B cell (primary cell): ENCODE measurements around the gene CCNI2. TPM values are rescaled to one million over a fixed set of nuclear protein-coding genes. Genes with fewer than 3 reads are reported as not detected.
A peak's percentile ranks its signal among the peaks of the same experiment; 100 is the strongest.

ENCODE experiments used
- ATAC-seq: fragments of 200-7000 bp; cut with Tn5 transposase; one replicate; pipeline ENCODE4 v1.10.0; 2021; ENCODE audit warnings: low read depth, mild to moderate bottlenecking, moderate number of reproducible peaks, moderate library complexity
- CTCF ChIA-PET: fragments of 350-600 bp; sonication (Branson Sonifier 250); formaldehyde crosslinking; loops from one replicate; lab custom pipeline; 2021; ENCODE audit warnings: antibody characterized with exemption, inconsistent platforms; lab: Charles Lee
- POLR2A ChIA-PET: fragments of 350-600 bp; sonication (Branson Sonifier 250); formaldehyde crosslinking; loops from one replicate; lab custom pipeline; 2021; ENCODE audit warnings: antibody characterized with exemption; lab: Charles Lee
- DNase-seq: peaks from one replicate; pipeline ENCODE4 v3.0.0; 2013
- H2AFZ ChIP-seq: 2 replicates; pipeline ENCODE4 v1.6.1; 2012; ENCODE audit warnings: mild to moderate bottlenecking, low read depth, low read length; ENCODE audit not compliant: insufficient read depth, poor library complexity, severe bottlenecking
- H3K27ac ChIP-seq, 2 donors: 1 replicate in 1 of 2; 2 replicates in 1 of 2; pipeline ENCODE4 v1.5.1; 2012 to 2013; ENCODE audit warnings: low read length in 2 of 2, mild to moderate bottlenecking in 2 of 2, moderate library complexity in 1 of 2
- H3K27me3 ChIP-seq, 4 experiments: fragments of 200-600 bp in 1 of 4; sonication (generic) in 1 of 4; replicated peaks in 1 of 4; 1 replicate in 2 of 4; 2 replicates in 2 of 4; pipeline versions ENCODE4 v1.6.1 to v1.7.0; 2013 to 2016; ENCODE audit warnings: low read length in 3 of 4, mild to moderate bottlenecking in 2 of 4, mixed read lengths in 1 of 4, moderate library complexity in 1 of 4; ENCODE audit not compliant: insufficient read depth in 4 of 4, control insufficient read depth in 3 of 4; ENCODE audit errors: control extremely low read depth in 1 of 4
- H3K36me3 ChIP-seq, 2 experiments: replicated peaks in 1 of 2; 1 replicate in 1 of 2; 2 replicates in 1 of 2; pipeline versions ENCODE4 v1.6.1 to v1.7.1; 2013; ENCODE audit warnings: low read length in 1 of 2; ENCODE audit not compliant: insufficient read depth in 2 of 2, control insufficient read depth in 1 of 2; ENCODE audit errors: control extremely low read depth in 1 of 2, extremely low read depth in 1 of 2
- H3K4me1 ChIP-seq, 2 donors: fragments of 200-600 bp in 1 of 2; sonication (generic) in 1 of 2; 1 replicate in 1 of 2; 2 replicates in 1 of 2; pipeline versions ENCODE4 v1.5.1 to v1.6.1; 2013 to 2017; ENCODE audit warnings: low read length in 2 of 2; ENCODE audit not compliant: control insufficient read depth in 2 of 2, insufficient read depth in 2 of 2
- H3K4me2 ChIP-seq: replicated peaks from 2 replicates; pipeline ENCODE3; 2012; ENCODE audit warnings: mild to moderate bottlenecking, low read depth, low read length; ENCODE audit not compliant: poor library complexity, severe bottlenecking
- H3K4me3 ChIP-seq, 5 experiments: fragments of 200-600 bp in 1 of 5; sonication (generic) in 1 of 5; 1 replicate in 3 of 5; 2 replicates in 2 of 5; pipeline versions ENCODE4 v1.5.1 to v1.7.0; 2011 to 2016; ENCODE audit warnings: low read length in 4 of 5, mild to moderate bottlenecking in 4 of 5, low read depth in 2 of 5, control low read depth in 1 of 5, moderate library complexity in 1 of 5; ENCODE audit not compliant: insufficient read depth in 1 of 5; ENCODE audit errors: control extremely low read depth in 1 of 5, extremely low read depth in 1 of 5
- H3K79me2 ChIP-seq: fragments of 200-600 bp; sonication (generic); one replicate; pipeline ENCODE4 v1.6.0; 2016; ENCODE audit warnings: low read length; ENCODE audit not compliant: control insufficient read depth, insufficient read depth
- H3K9ac ChIP-seq: fragments of 200-600 bp; sonication (generic); 2 replicates; pipeline ENCODE4 v1.6.1; 2017; ENCODE audit warnings: mild to moderate bottlenecking, low read length, moderate library complexity
- H3K9me3 ChIP-seq, 3 donors: one replicate each; pipeline versions ENCODE4 v1.6.1 to v1.7.1; 2013; ENCODE audit warnings: low read length in 2 of 3; ENCODE audit not compliant: control insufficient read depth in 2 of 3, insufficient read depth in 1 of 3; ENCODE audit errors: control extremely low read depth in 1 of 3
- H4K20me1 ChIP-seq: 2 replicates; pipeline ENCODE4 v1.6.0; 2012; ENCODE audit warnings: mild to moderate bottlenecking, low read length; ENCODE audit not compliant: insufficient read depth, control insufficient read depth, poor library complexity, severe bottlenecking
- H3K27ac Mint-ChIP-seq: one replicate; pipeline ENCODE4 v1.8.0; 2021; ENCODE audit warnings: mixed read lengths
- H3K27me3 Mint-ChIP-seq: one replicate; pipeline ENCODE4 v1.8.0; 2021; ENCODE audit warnings: mixed read lengths
- H3K4me1 Mint-ChIP-seq: one replicate; pipeline ENCODE4 v1.8.0; 2021; ENCODE audit warnings: mixed read lengths
- H3K4me3 Mint-ChIP-seq: one replicate; pipeline ENCODE4 v1.8.0; 2021; ENCODE audit warnings: mixed read lengths
- H3K9me3 Mint-ChIP-seq: one replicate; pipeline ENCODE4 v1.8.0; 2022; ENCODE audit warnings: mixed read lengths; ENCODE audit not compliant: insufficient read depth
- EZH2 ChIP-seq: IDR thresholded peaks from 2 replicates; pipeline ENCODE4 v1.6.1; 2012; ENCODE audit warnings: borderline replicate concordance, low read depth, mild to moderate bottlenecking, moderate library complexity, low read length; ENCODE audit not compliant: insufficient read depth, poor library complexity, severe bottlenecking
- WGBS: methylation state at CpG from one replicate; pipeline ENCODE4 v1.1.5; 2013; ENCODE audit warnings: missing lambda C conversion rate; ENCODE audit not compliant: insufficient coverage; 5-methylcytosine and 5-hydroxymethylcytosine counted together
- intact Hi-C: fragments of 100-400 bp; cut with micrococcal nuclease; formaldehyde crosslinking; loops from one replicate; pipeline ENCODE4 v1.10.0; 2022
- polyA plus RNA-seq: library from polyadenylated mRNA; depleted of rRNA; stranded (reverse); fragments of >200 nt; gene quantifications from 2 replicates; pipeline ENCODE4 v1.2.3, GENCODE V29; 2012
- total RNA-seq, 2 donors: library from RNA; stranded (reverse); fragments of 120-200 nt in 1 of 2; gene quantifications; 1 replicate in 1 of 2; 2 replicates in 1 of 2; pipeline versions ENCODE4 v1.2.3 to v1.2.4, GENCODE V29; 2013 to 2022
- TF ChIP-seq, protein P1 (sequence below): fragments of 200-600 bp; IDR thresholded peaks from one replicate; pipeline ENCODE4 v1.8.0; 2022; ENCODE audit warnings: antibody characterized with exemption, mild to moderate bottlenecking

Gene CCNI2
- total and polyA plus RNA-seq, 2 donors (not counting 1 experiment from before 2014, with no cell fraction given): 0.39 to 2.0 TPM

DNA sequence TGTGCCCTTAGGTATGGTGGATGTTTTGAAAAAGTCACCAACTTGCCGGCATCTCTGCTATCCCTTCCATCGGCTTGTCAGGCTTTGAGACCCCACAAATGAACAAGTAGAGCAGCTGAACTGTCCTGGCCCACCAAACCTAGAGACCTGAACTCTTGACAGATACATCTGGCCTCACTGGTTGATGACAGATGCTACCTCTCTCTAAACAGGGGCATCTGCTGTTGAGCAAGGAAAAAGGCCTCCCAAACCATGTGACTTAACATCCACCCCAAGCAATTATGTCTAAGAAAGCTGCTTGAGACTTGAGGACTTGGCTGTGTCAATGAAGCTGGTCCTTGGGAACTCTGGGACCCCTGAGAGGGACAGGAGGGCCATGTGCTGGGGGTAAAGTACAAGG lies 2.3 kb downstream of the CCNI2 start:
- ChIA-PET CTCF (interaction anchor here (1.3 kb wide), 1 partner anchor 70 kb away, joined by 4 read pairs; no protein-coding TSS in a partner anchor), POLR2A (no interaction called here)
- peaks cover 17% of the 10 kb centered on the region for H3K27me3 Mint-ChIP-seq
- ATAC-seq (no peak), DNase-seq (no peak)
- Histone ChIP-seq H3K9ac (no peak overlapping the region), H3K36me3 (no peaks in the 10 kb centered on the region), H3K79me2 (no peaks in the 10 kb centered on the region), H3K9me3 (peaks cover 0 to 6% (median 0%) of the 10 kb centered on the region in 3 donors), H3K27me3 (peaks cover 0 to 32% (median 10%) of the 10 kb centered on the region in 4 experiments), H2AFZ (no peak overlapping the region), H3K27ac (no peak overlapping the region), H4K20me1 (no peaks in the 10 kb centered on the region), H3K4me3 (no peak overlapping the region), H3K4me1 (peaks cover 4 to 6% of the 10 kb centered on the region in 2 donors), H3K4me2 (no peak overlapping the region)
- peak overlapping the region; percentile 10 for H3K27ac Mint-ChIP-seq
- no peak for TF ChIP-seq EZH2
- TF ChIP-seq, protein P1, sequence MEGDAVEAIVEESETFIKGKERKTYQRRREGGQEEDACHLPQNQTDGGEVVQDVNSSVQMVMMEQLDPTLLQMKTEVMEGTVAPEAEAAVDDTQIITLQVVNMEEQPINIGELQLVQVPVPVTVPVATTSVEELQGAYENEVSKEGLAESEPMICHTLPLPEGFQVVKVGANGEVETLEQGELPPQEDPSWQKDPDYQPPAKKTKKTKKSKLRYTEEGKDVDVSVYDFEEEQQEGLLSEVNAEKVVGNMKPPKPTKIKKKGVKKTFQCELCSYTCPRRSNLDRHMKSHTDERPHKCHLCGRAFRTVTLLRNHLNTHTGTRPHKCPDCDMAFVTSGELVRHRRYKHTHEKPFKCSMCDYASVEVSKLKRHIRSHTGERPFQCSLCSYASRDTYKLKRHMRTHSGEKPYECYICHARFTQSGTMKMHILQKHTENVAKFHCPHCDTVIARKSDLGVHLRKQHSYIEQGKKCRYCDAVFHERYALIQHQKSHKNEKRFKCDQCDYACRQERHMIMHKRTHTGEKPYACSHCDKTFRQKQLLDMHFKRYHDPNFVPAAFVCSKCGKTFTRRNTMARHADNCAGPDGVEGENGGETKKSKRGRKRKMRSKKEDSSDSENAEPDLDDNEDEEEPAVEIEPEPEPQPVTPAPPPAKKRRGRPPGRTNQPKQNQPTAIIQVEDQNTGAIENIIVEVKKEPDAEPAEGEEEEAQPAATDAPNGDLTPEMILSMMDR: no peak
- intact Hi-C loops: no loop called here
- H3K4me3 Mint-ChIP-seq: peak overlapping the region; percentile 32
- H3K4me1 Mint-ChIP-seq: peaks cover 14% of the 10 kb centered on the region
- no peaks in the 10 kb centered on the region for H3K9me3 Mint-ChIP-seq
- WGBS: no CpG with 5 or more reads among the region's 2 CpGs

DNA sequence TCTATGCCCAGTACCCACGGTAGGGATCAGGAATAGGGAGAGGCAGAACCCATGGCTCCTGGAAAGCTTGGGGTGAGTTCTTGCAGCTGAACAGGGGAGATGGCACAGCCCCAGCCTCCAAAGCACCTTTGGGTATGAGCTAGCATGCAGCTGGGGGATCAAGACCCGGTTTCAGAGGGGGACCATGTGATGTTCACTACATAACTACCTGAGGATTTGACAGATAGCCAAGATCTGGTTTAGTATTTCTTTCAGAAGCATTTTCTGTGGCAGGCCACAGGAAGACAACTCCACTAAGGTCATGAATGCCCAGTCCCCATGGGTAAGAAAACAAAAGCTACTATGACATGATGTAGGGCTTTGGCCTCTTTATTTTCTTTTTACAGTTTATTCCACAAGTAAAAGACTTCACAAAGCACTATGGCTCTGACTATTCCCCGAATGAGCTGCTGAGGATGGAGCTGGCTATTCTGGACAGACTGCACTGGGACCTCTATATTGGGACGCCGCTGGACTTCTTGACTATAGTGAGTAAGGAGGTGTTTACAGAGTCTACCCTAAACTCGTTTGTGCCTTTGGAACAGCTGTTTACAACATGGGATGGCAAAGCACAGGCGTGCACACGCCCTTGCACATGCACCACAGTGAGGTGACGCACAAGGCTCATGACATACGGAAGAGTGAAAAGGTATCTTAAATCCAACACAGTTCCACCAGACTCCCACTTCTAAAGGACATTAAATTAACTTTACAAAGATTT lies 3.4 kb downstream of the CCNI2 start:
- peaks cover 13% of the 10 kb centered on the region for H3K27me3 Mint-ChIP-seq
- ATAC-seq (no peak), DNase-seq (no peak)
- peaks cover 0 to 27% (median 7%) of the 10 kb centered on the region in 4 experiments for H3K27me3 ChIP-seq
- intact Hi-C loops: no loop called here
- peaks cover 4 to 6% of the 10 kb centered on the region in 2 donors for H3K4me1 ChIP-seq
- POLR2A ChIA-PET: no interaction called here
- H3K9me3 Mint-ChIP-seq: no peaks in the 10 kb centered on the region
- WGBS: 88% methylated on average over 9 of the region's 10 CpGs
- peaks cover 0 to 6% (median 0%) of the 10 kb centered on the region in 3 donors for H3K9me3 ChIP-seq
- no peak overlapping the region for H3K4me3 ChIP-seq
- peak overlapping the region; percentile 50 for H3K27ac Mint-ChIP-seq
- H4K20me1 ChIP-seq: no peaks in the 10 kb centered on the region
- no peaks in the 10 kb centered on the region for H3K36me3 ChIP-seq
- no peaks in the 10 kb centered on the region for H3K79me2 ChIP-seq
- H3K27ac ChIP-seq: no peak overlapping the region
- H3K9ac ChIP-seq: no peak overlapping the region
- no peak overlapping the region for H3K4me2 ChIP-seq
- no peak overlapping the region for H3K4me3 Mint-ChIP-seq
- no peak overlapping the region for H2AFZ ChIP-seq
- TF ChIP-seq, protein P1: no peak
- no peak for TF ChIP-seq EZH2
- peaks cover 14% of the 10 kb centered on the region for H3K4me1 Mint-ChIP-seq
- CTCF ChIA-PET: interaction anchor here (1.1 to 1.3 kb wide), 3 partner anchors 13 to 364 kb away, joined by 3 to 4 read pairs (median 3); partner anchors contain the start of gene KIF3A
